ENCODE results near the gene FKBP1B. TPM values are rescaled to one million over a fixed set of nuclear protein-coding genes. Genes with fewer than 3 reads are reported as not detected.
"Not testable (repeated sequence)": the region's sequence is repeated elsewhere in the genome, so short reads cannot be mapped to it uniquely, and the experiment has no call there.

Gene FKBP1B
- total RNA-seq, 1 donor from 2014 or later, result 22.8 TPM

DNA sequence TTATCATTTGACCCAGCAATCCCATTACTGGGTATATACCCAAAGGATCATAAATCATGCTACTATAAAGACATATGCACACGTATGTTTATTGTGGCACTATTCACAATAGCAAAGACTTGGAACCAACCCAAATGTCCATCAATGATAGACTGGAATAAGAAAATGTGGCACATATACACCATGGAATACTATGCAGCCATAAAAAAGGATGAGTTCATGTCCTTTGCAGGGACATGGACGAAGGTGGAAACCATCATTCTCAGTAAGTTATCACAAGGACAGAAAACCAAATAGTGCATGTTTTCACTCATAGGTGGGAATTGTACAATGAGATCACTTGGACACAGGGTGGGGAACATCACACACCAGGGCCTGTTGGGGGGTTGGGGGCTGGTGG lies 51.2 kb downstream of the FKBP1B start:
- not testable (repeated sequence) for DNase-seq (ENCODE audit: low read depth, low spot score)

GRCh38 chr2:24101992-24102391 lies 52.5 kb downstream of the FKBP1B start:
- no peak for DNase-seq (ENCODE audit: low read depth, low spot score)

DNA sequence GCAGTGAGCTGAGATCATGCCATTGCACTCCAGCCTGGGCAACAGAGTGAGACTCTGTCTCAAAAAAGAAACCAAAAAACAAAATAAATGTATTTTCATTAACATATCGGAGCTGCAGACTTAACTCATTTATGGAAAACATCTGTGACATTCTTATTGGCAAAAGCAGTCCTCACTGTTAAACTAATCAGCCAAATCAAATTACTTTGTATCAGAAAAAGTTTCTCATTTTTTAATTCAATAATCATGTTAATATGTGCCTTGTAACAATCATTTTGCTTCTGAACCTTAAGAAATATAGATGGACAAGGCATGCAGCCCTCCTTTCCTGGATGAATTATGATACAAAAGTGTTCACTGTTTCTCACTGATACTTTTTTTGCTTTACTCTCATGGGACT lies 53.1 kb downstream of the FKBP1B start:
- no peak for DNase-seq (ENCODE audit: low read depth, low spot score)

- DNase-seq (ENCODE audit: low read depth, low spot score), result no peak
Measured at GRCh38 chr2:24104110-24104650, 54.6 kb downstream of the FKBP1B start.

DNA sequence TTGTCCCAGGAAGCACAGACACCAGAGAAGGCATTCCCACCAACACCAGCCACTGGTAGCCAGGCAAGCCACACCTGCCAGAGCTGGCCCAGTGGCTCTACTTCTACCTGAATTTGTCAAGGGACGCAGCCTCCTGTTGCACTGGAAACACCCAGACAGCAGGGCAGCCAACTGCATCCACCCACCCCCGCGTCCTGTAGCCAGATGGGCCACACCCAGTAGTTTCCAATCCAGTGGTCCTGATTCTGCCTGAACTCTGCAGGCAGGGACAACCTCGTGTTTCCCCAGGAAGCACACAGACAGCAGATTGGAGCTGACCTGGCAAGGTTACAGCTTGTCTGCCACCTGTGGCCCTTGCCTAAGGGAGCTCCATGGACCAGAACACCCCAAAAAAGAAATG lies 55.4 kb downstream of the FKBP1B start:
- DNase-seq (ENCODE audit: low read depth, low spot score), result no peak

DNA sequence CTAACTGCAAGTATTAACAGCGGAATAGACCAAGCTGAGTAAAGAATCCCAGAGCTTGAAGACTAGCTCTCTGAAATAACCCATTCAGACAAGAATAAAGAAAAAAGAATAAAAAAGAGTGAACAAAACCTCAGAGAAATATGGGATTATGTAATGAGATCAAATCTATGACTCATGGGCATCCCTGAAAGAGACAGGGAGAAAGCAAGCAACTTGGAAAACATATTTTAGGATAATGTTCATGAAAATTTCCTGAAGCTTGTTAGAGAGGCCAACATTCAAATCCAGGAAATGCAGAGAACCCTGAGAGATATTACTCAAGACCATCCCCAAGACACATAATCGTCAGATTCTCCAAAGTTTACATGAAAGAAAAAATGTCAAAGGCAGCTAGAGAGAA lies 56.3 kb downstream of the FKBP1B start:
- DNase-seq (ENCODE audit: low read depth, low spot score), result no peak

DNA sequence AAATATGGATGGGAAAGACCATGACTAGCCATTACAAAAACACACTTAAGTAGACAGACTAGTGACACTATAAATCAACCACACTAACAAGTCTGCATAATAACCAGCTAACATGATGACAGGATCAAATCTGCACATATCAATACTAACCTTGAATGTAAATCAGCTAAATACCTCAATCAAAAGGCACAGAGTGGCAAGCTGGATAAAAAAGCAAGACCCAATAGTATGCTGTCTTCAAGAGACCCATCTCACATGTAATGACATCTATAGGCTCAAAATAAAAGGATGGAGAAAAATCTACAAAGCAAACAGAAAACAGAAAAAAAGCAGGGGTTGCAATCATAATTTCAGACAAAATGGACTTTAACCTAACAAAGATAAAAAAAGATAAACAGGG lies 57.2 kb downstream of the FKBP1B start:
- DNase-seq (ENCODE audit: low read depth, low spot score), result no peak

DNA sequence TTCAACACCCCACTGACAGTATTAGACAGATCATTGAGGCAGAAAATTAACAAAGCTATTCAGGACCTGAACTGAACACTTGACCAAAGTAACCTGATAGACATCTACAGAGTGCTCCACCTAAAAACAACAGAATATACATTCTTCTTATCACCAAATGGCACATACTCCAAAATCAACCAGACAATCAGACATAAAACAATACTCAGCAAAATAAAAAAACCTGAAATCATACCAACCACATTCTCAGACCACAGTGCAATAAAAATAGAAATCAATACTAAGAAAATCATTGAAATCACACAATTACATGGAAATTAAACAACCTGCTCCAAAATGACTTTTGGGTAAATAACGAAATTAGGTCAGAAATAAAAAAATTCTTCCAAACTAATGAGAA lies 57.8 kb downstream of the FKBP1B start:
- DNase-seq (ENCODE audit: low read depth, low spot score), result no peak

DNA sequence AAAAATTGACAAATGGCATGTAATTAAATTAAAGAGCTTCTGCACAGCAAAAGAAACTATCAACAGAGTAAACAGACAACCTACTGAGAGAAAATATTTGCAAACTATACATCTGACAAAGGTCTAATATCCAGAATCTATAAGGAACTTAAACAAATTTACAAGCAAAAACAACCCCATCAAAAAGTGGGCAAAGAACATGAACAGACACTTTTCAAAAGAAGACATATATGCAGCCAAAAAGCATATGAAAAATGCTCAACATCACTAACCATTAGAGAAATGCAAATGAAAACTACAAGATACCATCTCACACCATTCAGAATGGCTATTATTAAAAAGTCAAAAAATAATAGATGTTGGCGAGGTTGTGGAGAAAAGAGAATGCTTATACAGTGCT lies 59.9 kb downstream of the FKBP1B start:
- not testable (repeated sequence) for DNase-seq (ENCODE audit: low read depth, low spot score)

- no peak for DNase-seq (ENCODE audit: low read depth, low spot score)
Measured at GRCh38 chr2:24110660-24111303, 61.2 kb downstream of the FKBP1B start.

- DNase-seq (ENCODE audit: low read depth, low spot score), result no peak
Measured at GRCh38 chr2:24111407-24111901, 61.9 kb downstream of the FKBP1B start.

Other genes starting within 250 kb of the FKBP1B start
- gene ATAD2B, start 122.6 kb upstream of the FKBP1B start, total RNA-seq, result 11.4 and 14.5 TPM in 2 replicates
- gene UBXN2A, start 109.3 kb upstream of the FKBP1B start, total RNA-seq, result 8.7 and 11.7 TPM in 2 replicates
- gene MFSD2B, start 39.7 kb upstream of the FKBP1B start, total RNA-seq, result 0.26 and 0.35 TPM in 2 replicates
- 11.3 and 23.4 TPM in 2 replicates for gene WDCP, start 2.4 kb upstream of the FKBP1B start, total RNA-seq
- 179 and 232 TPM in 2 replicates for gene SF3B6, start 26.6 kb downstream of the FKBP1B start, total RNA-seq
- gene TP53I3, start 35.1 kb downstream of the FKBP1B start, total RNA-seq, result 57.5 and 75.2 TPM in 2 replicates
- 0.14 and 0.59 TPM in 2 replicates for gene PFN4, start 73.6 kb downstream of the FKBP1B start, total RNA-seq
- gene FAM228B, start 73.7 kb downstream of the FKBP1B start, total RNA-seq, result 4.1 and 5.8 TPM in 2 replicates
- 0.14 and 0.46 TPM in 2 replicates for gene FAM228A, start 125.3 kb downstream of the FKBP1B start, total RNA-seq

Data from pulmonary artery endothelial cell (primary cell).